GM18873 (cell line): Measurements from ENCODE around the gene PXDN.

Experiments used
- ATAC-seq: cut with Tn5 transposase; IDR thresholded peaks from one replicate; pipeline ENCODE4 v1.9.1; 2021; ENCODE audit warnings: mild to moderate bottlenecking, moderate library complexity, moderate number of reproducible peaks; ENCODE audit not compliant: unreplicated experiment, low FRiP score

The PXDN gene

GRCh38 chr2:1755436-1756191 lies 11.3 kb upstream of the PXDN start:
- no peak for ATAC-seq

- no peak for ATAC-seq
Observed at GRCh38 chr2:1754461-1755170, 10.3 kb upstream of the PXDN start.

DNA sequence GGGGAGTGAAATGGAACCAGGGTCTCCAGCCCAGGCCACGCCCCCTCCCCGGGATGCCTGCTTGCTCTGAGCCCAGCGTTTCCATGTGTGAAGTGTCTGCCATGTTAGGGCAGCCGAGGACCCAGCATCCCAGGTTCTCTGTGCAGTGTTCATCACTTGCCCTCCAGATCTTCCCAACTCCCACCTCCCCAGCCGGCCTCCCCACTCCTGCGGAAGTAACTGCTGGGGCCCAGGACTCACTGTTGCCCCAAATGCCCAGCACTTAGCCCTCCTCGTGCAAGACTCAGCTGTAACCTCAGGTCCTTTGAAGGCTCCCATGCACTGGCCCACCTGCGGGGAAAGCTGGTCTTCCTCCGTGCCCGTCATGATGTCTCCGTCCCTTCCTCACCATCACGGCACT lies 9.7 kb upstream of the PXDN start:
- ATAC-seq = no peak

DNA sequence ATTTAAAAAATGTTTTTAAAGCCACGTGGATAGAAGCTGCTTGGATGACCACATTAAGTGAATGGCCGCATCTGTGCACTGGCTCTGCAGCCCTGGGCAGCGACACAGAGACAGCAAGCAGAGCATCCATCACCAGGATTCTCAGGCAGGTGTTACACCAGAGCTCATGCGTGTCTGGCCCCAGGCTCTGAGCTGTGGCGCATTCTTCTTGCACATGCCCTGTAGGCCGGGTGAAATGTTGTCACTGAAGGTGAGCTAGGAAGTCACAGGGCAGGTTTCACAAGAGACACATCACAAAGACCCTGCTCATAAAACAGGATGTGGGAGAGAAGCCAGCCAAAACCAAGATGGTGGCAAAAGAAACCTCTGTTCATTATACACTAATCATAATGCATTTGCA lies 8.4 kb upstream of the PXDN start:
- ATAC-seq = no peak

- no peak for ATAC-seq
Observed at GRCh38 chr2:1751767-1752725, 7.7 kb upstream of the PXDN start.

GRCh38 chr2:1750933-1751766 lies 6.8 kb upstream of the PXDN start:
- ATAC-seq = no peak

GRCh38 chr2:1750270-1750932 lies 6.1 kb upstream of the PXDN start:
- ATAC-seq = no peak

DNA sequence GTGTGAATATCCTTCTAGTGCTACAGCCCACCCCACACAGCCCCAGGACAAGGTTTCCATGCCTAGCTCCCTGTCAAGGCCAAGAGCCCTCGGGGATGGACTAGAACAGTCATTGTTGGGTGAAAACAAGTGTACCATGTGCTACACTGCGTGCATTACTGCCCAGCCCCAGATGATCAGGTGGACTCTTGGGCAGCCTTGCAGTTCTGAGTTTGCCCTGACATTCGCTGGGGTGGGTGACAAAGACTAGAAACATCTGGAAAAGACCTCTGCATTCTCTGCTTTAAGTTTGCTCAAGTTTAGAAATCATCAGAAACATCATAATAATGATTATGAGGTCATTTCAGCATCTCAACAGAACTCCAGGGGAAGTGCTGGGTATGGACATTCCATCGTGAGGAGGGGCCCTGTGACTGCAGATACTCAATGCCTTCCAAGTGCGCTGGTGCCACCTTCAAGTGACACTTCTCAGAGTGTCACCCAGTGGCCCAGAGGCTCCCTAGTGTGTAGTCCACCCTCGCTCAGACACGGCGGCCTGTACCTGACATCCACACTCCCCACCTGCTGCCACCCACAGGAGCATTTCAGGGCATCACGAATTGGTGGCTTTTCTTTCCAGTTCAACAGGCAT lies 5.3 kb upstream of the PXDN start:
- ATAC-seq = no peak

GRCh38 chr2:1748741-1749488 lies 4.6 kb upstream of the PXDN start:
- no peak for ATAC-seq

DNA sequence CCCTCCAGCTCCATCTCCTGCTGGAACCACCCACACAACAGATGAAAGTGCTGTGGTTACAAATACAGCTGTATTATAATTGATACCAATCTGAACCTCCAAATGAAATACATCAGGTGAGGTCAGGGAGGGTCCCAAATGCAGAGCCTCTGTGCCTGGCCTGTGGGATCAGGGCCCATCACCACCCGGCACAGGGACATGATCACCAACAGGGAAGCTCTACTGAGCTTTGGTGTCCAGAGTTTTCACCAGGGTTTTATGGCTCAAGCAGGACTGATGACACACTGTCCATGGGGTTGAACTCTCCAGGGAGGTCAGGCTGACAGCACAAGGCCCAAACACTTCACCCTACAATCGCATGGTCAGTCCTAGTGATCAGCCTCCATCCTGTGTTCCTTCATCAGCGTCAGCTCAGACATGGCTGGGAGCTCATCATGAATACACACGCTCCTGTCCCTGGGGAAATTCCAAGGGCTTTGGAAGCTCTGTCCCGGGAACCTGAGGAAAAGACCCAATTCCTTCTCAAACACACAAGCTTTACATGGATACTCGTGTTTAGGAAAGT lies 3.9 kb upstream of the PXDN start:
- no peak for ATAC-seq

- no peak for ATAC-seq
Observed at GRCh38 chr2:1747065-1747941, 3.0 kb upstream of the PXDN start.

GRCh38 chr2:1746174-1747064 lies 2.1 kb upstream of the PXDN start:
- ATAC-seq = no peak

DNA sequence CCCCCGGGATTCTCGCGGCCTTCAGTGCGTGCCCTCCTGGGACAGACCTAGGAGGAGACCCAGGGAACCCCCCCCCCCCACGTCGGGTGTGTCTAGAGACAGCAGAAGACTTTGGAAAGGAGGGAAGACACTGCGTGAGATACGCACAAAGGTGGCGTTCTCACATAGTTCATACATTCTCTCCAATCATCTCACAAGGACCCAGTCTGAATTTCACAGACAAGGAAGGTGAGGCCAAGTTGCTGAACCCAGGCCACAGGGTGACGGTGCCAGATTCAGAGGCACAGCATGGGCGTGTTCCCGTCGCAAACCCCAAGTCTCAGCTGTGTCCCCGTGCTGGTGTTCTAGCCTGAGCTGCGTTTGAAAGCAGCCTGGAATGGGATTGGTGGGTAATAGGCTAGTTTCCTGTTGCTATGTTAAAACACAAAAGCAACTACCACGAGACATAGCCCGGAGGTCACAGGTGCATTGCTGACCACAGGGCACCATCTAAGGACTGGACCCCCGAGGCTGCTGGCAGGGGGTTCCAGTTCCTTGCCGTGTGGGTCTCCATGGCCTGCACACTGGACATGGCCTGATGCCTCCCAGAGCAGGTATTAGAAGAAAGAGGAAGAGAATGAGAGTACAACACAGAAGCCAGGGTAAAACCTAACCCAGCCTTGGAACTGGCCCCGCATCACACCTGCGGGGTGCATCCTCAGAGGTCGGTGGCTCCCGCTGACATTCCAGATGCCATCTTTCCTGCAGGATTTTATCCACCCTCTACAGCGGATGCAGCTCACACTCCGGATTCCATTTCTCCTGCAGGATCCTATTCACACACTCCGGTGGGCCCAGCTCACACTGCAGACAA lies 1.1 kb upstream of the PXDN start:
- ATAC-seq = no peak

DNA sequence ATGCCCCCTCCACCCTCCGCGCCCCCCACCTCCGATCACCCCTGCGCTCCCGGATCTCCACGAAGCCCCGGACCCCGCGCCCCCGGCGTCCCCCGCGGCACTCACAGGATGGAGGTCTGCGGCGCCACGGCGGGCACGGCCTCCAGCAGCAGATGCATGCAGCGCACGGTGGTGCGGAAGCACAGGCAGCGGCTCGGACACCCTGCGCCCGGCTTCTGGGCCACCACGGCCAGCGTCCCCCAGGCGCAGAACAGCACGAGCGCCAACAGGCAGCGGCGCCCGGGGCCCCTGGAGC lies 217 bp downstream of the PXDN start:
- ATAC-seq = no peak

DNA sequence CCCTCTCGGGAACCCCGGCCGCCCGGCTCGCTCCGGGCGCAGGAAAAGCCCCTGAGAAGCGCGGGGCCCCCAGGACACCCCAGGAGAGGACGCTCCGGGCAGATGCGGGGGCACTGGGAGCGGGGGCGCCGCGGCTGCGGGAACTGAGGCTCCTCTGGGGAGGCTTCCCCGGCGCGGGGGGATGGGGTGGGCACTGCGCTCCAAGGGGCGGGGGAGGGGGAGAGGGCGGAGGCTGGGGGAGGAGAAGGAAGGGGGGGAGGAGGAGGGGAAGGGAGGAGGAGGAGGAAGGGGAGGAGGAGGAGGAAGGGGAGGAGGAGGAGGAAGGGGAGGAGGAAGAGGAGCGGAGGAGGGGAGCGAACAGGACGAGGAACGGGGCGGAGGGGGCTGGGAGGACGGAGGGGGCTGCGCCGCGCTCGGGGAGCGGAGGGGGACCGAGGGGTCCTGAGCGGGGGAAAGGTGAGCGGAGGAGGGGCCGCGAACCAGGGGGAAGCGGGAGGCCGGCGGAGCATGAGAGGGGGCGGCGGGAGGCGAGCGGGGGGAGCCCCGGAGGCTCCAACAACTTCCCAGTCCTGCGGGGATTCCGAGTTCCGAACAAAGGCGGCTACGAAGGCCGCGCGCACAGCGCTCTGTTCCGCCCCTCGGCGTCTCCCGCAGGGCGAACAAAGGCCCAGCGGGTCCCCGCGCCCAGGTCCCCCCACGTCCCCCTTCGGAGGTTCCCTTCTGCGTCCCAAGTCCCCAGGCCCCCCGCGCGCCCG lies 742 bp downstream of the PXDN start:
- no peak for ATAC-seq
